ENCODE data around the gene LYST.

Gene LYST

GRCh38 chr1:235887676-235888075 is 21.0 kb upstream of the LYST start:
- DNase-seq = no peak

- DNase-seq = no peak
These were observed 19.1 kb upstream of the LYST start for GRCh38 chr1:235885655-235886262.

- DNase-seq = no peak
These were observed 16.7 kb upstream of the LYST start for GRCh38 chr1:235883261-235883927.

GRCh38 chr1:235882816-235883215 is 16.1 kb upstream of the LYST start:
- DNase-seq = no peak

GRCh38 chr1:235881930-235882700 is 15.4 kb upstream of the LYST start:
- no peak for DNase-seq

GRCh38 chr1:235878082-235878811 is 11.5 kb upstream of the LYST start:
- no peak for DNase-seq

GRCh38 chr1:235876402-235876841 is 9.7 kb upstream of the LYST start:
- no peak for DNase-seq

- DNase-seq = no peak
These were observed 8.4 kb upstream of the LYST start for GRCh38 chr1:235875036-235875597.

GRCh38 chr1:235874261-235874660 is 7.6 kb upstream of the LYST start:
- no peak for DNase-seq

GRCh38 chr1:235873571-235873970 is 6.9 kb upstream of the LYST start:
- no peak for DNase-seq

GRCh38 chr1:235873045-235873444 is 6.3 kb upstream of the LYST start:
- DNase-seq = no peak

GRCh38 chr1:235872270-235872669 is 5.6 kb upstream of the LYST start:
- DNase-seq = no peak

- DNase-seq = no peak
These were observed 1.3 kb upstream of the LYST start for GRCh38 chr1:235867903-235868469.

- DNase-seq = peak; percentile 86
These were observed 473 bp upstream of the LYST start for GRCh38 chr1:235866913-235867845.

GRCh38 chr1:235865565-235866204 is 1.0 kb downstream of the LYST start:
- DNase-seq = no peak

GRCh38 chr1:235864931-235865525 is 1.7 kb downstream of the LYST start:
- DNase-seq = no peak

- no peak for DNase-seq
These were observed 2.2 kb downstream of the LYST start for GRCh38 chr1:235864469-235864868.

GRCh38 chr1:235863699-235864093 is 3.0 kb downstream of the LYST start:
- no peak for DNase-seq

GRCh38 chr1:235861857-235862256 is 4.8 kb downstream of the LYST start:
- no peak for DNase-seq

GRCh38 chr1:235860829-235861228 is 5.9 kb downstream of the LYST start:
- no peak for DNase-seq

GRCh38 chr1:235859789-235860188 is 6.9 kb downstream of the LYST start:
- DNase-seq = no peak
